Neural cell (in vitro differentiated cells): ENCODE data around the gene PRR5L. TPM values are rescaled to one million over a fixed set of nuclear protein-coding genes. Genes with fewer than 3 reads are reported as not detected.

Experiments used
- H2AFZ ChIP-seq: fragments of 200-600, 300-800 bp; sonication (generic), shearing (Covaris generic); 2 replicates; pipeline ENCODE4 v1.6.0; 2014; ENCODE audit warnings: low read depth, mild to moderate bottlenecking, antibody characterized with exemption, low read length, moderate library complexity
- H3F3A ChIP-seq: fragments of 200-600 bp; shearing (Covaris generic); 2 replicates; pipeline ENCODE4 v1.6.1; 2016; ENCODE audit warnings: mild to moderate bottlenecking, moderate library complexity, mixed read lengths, antibody characterized with exemption, low read length; ENCODE audit not compliant: insufficient read depth, poor library complexity, severe bottlenecking
- H3K27ac ChIP-seq: fragments of 200-600, 300-800 bp; sonication (generic), shearing (Covaris generic); 2 replicates; pipeline ENCODE4 v1.5.1; 2014; ENCODE audit warnings: mild to moderate bottlenecking, low read length, moderate library complexity
- H3K27me3 ChIP-seq: fragments of 300-800, 200-600 bp; sonication (generic), shearing (Covaris generic); 2 replicates; pipeline ENCODE4 v1.6.0; 2014; ENCODE audit warnings: mild to moderate bottlenecking, low read depth, low read length, moderate library complexity; ENCODE audit not compliant: insufficient read depth
- H3K36me3 ChIP-seq: fragments of 300-800, 200-600 bp; sonication (generic), shearing (Covaris generic); 2 replicates; pipeline ENCODE4 v1.5.1; 2014; ENCODE audit warnings: mild to moderate bottlenecking, antibody characterized with exemption, low read length, moderate library complexity; ENCODE audit not compliant: insufficient read depth
- H3K4me2 ChIP-seq: fragments of 300-800, 200-600 bp; sonication (generic), shearing (Covaris generic); 2 replicates; pipeline ENCODE4 v1.6.0; 2014; ENCODE audit warnings: mild to moderate bottlenecking, low read length
- H3K4me3 ChIP-seq: fragments of 300-800, 200-600 bp; sonication (generic), shearing (Covaris generic); 2 replicates; pipeline ENCODE4 v1.5.1; 2014; ENCODE audit warnings: mild to moderate bottlenecking, low read length, moderate library complexity
- H3K79me2 ChIP-seq: fragments of 200-600 bp; shearing (Covaris generic); replicated peaks from 2 replicates; pipeline ENCODE4 v1.6.0; 2014; ENCODE audit warnings: mild to moderate bottlenecking, low read length, moderate library complexity; ENCODE audit not compliant: insufficient read depth
- H3K9ac ChIP-seq: fragments of 300-800, 200-600 bp; sonication (generic), shearing (Covaris generic); 2 replicates; pipeline ENCODE4 v1.6.1; 2016; ENCODE audit warnings: mild to moderate bottlenecking, low read length, mixed read lengths
- H3K9me2 ChIP-seq: fragments of 200-600 bp; shearing (Covaris generic); 2 replicates; pipeline ENCODE4 v1.6.1; 2016; ENCODE audit warnings: mild to moderate bottlenecking, low read length, mixed read lengths; ENCODE audit not compliant: insufficient read depth
- H3K9me3 ChIP-seq: fragments of 200-600, 300-800 bp; sonication (generic), shearing (Covaris generic); 2 replicates; pipeline ENCODE4 v1.6.1; 2016; ENCODE audit warnings: mild to moderate bottlenecking, mixed run types, low read length, moderate library complexity, mixed read lengths
- H4K20me1 ChIP-seq: fragments of 200-600 bp; shearing (Covaris generic); 2 replicates; pipeline ENCODE4 v1.6.1; 2016; ENCODE audit warnings: mild to moderate bottlenecking, mixed run types; ENCODE audit not compliant: insufficient read depth
- CTCF ChIP-seq: fragments of 450-650 bp; IDR thresholded peaks from 2 replicates; pipeline ENCODE4 v1.5.1; 2014; ENCODE audit warnings: antibody characterized with exemption, mild to moderate bottlenecking, moderate library complexity; ENCODE audit not compliant: poor library complexity, severe bottlenecking
- EP300 ChIP-seq: fragments of 450-650 bp; conservative IDR thresholded peaks from 2 replicates; pipeline ENCODE4 v1.6.1; 2014; ENCODE audit warnings: antibody characterized with exemption, mild to moderate bottlenecking, moderate library complexity; ENCODE audit not compliant: poor library complexity, severe bottlenecking
- EZH2 ChIP-seq: fragments of 200-600, 300-800 bp; shearing (Covaris generic), sonication (generic); IDR thresholded peaks from 2 replicates; pipeline ENCODE4 v1.6.1; 2014; ENCODE audit warnings: antibody characterized with exemption, low read length, borderline replicate concordance, mild to moderate bottlenecking; ENCODE audit not compliant: insufficient read depth, poor library complexity, severe bottlenecking
- MXI1 ChIP-seq: fragments of 450-650 bp; conservative IDR thresholded peaks from 2 replicates; pipeline ENCODE4 v1.6.1; 2014; ENCODE audit warnings: antibody characterized with exemption, mild to moderate bottlenecking; ENCODE audit not compliant: poor library complexity, severe bottlenecking
- POLR2AphosphoS5 ChIP-seq: IDR thresholded peaks from 2 replicates; pipeline ENCODE4 v1.6.1; 2012
- RAD21 ChIP-seq: fragments of 450-650 bp; conservative IDR thresholded peaks from 2 replicates; pipeline ENCODE4 v1.6.1; 2014; ENCODE audit warnings: antibody characterized with exemption, mild to moderate bottlenecking, moderate library complexity
- REST ChIP-seq: IDR thresholded peaks from 2 replicates; pipeline ENCODE4 v1.6.1; 2012; ENCODE audit warnings: borderline replicate concordance
- SMC3 ChIP-seq: fragments of 450-650 bp; conservative IDR thresholded peaks from 2 replicates; pipeline ENCODE4 v1.6.1; 2014; ENCODE audit warnings: antibody characterized with exemption, mild to moderate bottlenecking, moderate library complexity; ENCODE audit not compliant: poor library complexity
- TAF1 ChIP-seq: IDR thresholded peaks from 2 replicates; pipeline ENCODE4 v1.6.1; 2012; ENCODE audit warnings: low read depth
- polyA plus RNA-seq: library from polyadenylated mRNA; depleted of rRNA; stranded (reverse); fragments of >200 nt; gene quantifications from 2 replicates; pipeline ENCODE4 v1.2.3, GENCODE V29; 2014

Gene PRR5L
- polyA plus RNA-seq, 1 donor from 2014 or later = 0.22 TPM

- Histone ChIP-seq H3K27ac (no peak overlapping the region), H4K20me1 (no peaks in the 10 kb centered on the region), H3K27me3 (no peaks in the 10 kb centered on the region), H3F3A (no peaks in the 10 kb centered on the region), H3K36me3 (no peaks in the 10 kb centered on the region), H3K9ac (no peak overlapping the region), H3K4me2 (no peak overlapping the region), H3K9me2 (no peaks in the 10 kb centered on the region), H3K9me3 (no peaks in the 10 kb centered on the region), H3K79me2 (no peaks in the 10 kb centered on the region), H3K4me3 (no peak overlapping the region), H2AFZ (no peak overlapping the region)
- TF ChIP-seq TAF1 (no peak), EP300 (no peak), MXI1 (no peak), RAD21 (no peak), REST (no peak), POLR2AphosphoS5 (no peak), CTCF (no peak), EZH2 (no peak), SMC3 (no peak)
Measured at GRCh38 chr11:36394926-36395325, 98.8 kb downstream of the PRR5L start.

- Histone ChIP-seq H3K4me3 (no peak overlapping the region), H3K4me2 (no peak overlapping the region), H3F3A (no peaks in the 10 kb centered on the region), H4K20me1 (no peaks in the 10 kb centered on the region), H3K27me3 (no peaks in the 10 kb centered on the region), H3K27ac (no peak overlapping the region), H2AFZ (no peak overlapping the region), H3K9me2 (no peaks in the 10 kb centered on the region), H3K9me3 (no peaks in the 10 kb centered on the region), H3K36me3 (no peaks in the 10 kb centered on the region), H3K79me2 (no peaks in the 10 kb centered on the region), H3K9ac (no peak overlapping the region)
- TF ChIP-seq TAF1 (no peak), POLR2AphosphoS5 (no peak), CTCF (no peak), EZH2 (no peak), MXI1 (no peak), REST (no peak), EP300 (no peak), SMC3 (no peak), RAD21 (no peak)
Measured at GRCh38 chr11:36395978-36396736, 100.1 kb downstream of the PRR5L start.
